Right lung (tissue), 5 donors: Measurements from ENCODE around the gene AFAP1L1. TPM values are rescaled to one million over a fixed set of nuclear protein-coding genes. Genes with fewer than 3 reads are reported as not detected.

Source experiments
- DNase-seq, 2 donors: peaks; one replicate each; pipeline ENCODE4 v3.0.0-alpha.2; 2013
- polyA plus RNA-seq, 5 donors: library from polyadenylated mRNA; unstranded; fragments of 120-200 nt; gene quantifications; one replicate each; pipeline versions ENCODE4 v1.2.1 to v1.2.3, GENCODE V29; 2013; ENCODE audit warnings: inconsistent platforms in 1 of 5, low replicate concordance in 1 of 5; ENCODE audit not compliant: insufficient read length in 5 of 5, insufficient read depth in 1 of 5

AFAP1L1 gene
- polyA plus RNA-seq, 5 donors: 35.7 to 40.9 (median 39.5) TPM

- DNase-seq: no peak
Observed at GRCh38 chr5:149371296-149371962, 99.8 kb downstream of the AFAP1L1 start.

DNA sequence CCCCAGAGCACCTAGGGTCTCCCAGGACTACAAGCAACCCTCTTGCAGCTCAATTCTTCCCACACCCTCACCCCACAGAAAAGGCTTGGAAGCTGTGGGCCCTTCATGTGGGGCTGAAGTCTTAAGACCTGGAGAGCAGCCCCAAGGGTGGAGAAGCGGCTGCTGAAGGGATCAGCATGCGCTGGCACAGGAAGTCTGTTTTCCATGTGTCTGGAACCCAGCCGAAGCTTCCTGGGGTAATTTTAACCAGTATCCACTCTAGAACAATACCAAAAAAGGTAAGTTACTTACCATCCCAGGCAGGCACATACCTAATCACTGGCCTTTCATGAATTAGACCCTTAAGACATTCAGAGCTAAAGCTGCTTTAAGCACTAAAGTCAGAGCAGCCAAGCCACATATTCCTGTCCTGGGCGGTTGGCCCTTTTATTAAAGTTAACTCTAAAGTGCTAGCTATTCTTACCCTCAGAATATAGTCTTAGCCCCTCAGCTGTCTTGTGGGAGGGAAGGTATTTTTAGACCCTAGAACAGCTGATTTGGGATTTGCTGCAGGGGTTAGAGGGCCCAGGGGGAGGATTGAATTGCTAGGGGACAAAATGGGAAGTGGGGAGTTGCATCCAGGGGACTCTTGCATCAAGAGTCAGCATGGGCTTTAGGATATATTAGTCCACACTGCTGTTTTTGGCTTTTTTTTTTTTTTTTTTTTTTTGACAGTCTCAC lies 100.6 kb downstream of the AFAP1L1 start:
- no peak for DNase-seq

- DNase-seq: no peak
Observed at GRCh38 chr5:149372932-149373331, 101.3 kb downstream of the AFAP1L1 start.

- no peak for DNase-seq
Observed at GRCh38 chr5:149374303-149374702, 102.6 kb downstream of the AFAP1L1 start.

DNA sequence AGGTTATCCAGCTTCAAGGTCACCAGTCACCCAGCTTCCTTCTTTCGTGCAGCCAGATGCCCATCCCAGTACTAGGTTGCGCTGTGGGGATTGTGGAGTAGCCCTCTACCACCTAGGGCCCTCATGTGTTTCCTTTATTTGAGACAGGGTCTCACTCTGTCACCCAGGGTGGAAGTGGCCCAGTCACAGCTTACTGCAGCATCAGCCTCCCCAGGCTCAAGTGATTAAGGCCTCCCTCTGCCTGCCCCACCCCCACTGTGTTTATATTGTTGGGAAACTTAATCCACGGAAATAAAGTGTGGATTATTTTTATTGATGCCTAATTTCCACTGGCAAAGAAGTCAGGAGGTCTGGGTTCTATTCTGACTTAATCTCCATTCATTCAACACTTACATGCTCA lies 103.1 kb downstream of the AFAP1L1 start:
- no peak for DNase-seq

- DNase-seq: no peak
Observed at GRCh38 chr5:149375434-149375833, 103.8 kb downstream of the AFAP1L1 start.

DNA sequence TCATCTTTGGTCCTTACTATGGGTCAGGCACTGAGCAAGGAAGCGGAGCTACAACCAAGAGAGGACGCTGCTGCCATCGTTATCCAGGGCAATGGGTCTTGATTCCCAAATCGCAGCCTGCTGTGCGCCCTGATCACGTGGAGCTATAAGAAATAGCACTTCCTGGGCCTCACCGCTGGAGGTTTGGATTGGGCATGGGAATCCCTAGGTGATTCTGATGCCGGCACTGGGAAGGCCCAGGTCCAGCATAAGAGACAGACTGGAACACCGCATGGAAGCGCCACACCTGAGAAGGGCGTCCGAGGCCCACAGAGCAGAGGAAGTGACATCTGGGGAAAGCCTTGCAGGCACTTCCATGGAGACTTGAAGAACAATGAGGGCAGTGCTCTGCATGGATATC lies 104.4 kb downstream of the AFAP1L1 start:
- DNase-seq: no peak

GRCh38 chr5:149376711-149377447 lies 105.2 kb downstream of the AFAP1L1 start:
- DNase-seq: no peak

GRCh38 chr5:149378241-149378820 lies 106.7 kb downstream of the AFAP1L1 start:
- DNase-seq: no peak

- DNase-seq: no peak
Observed at GRCh38 chr5:149379177-149379761, 107.6 kb downstream of the AFAP1L1 start, which contains the start of gene IL17B. Gene IL17B, minus strand, starts transcription at chr5:149379292. Its CDS starts 67 bp downstream, at chr5:149379225.

DNA sequence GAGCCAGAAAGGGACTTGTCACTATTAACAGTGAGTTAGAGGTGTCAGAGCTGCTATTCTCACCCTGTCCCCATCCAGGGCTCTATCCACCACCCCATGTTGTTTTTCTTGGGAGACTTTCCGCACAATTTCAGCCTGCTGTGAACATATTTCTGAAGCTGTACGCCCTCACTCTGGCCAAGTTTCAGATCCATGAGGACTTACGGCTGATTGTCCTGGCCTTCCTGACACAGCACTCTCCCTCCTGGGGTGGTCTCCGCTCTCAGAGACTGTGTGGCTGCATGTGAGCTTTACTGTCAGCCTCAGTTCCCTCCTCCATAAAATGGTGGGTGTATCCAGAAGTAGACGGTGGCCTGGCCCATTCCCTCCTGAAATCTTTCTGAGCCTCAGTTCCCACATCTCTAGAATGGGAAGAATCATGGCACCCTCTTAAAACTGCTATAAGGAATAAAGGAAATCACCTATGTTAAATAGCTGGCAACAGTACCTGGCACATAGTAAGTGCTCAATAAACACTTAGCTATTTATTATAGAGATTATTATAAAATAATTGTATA lies 108.2 kb downstream of the AFAP1L1 start:
- DNase-seq: no peak

DNA sequence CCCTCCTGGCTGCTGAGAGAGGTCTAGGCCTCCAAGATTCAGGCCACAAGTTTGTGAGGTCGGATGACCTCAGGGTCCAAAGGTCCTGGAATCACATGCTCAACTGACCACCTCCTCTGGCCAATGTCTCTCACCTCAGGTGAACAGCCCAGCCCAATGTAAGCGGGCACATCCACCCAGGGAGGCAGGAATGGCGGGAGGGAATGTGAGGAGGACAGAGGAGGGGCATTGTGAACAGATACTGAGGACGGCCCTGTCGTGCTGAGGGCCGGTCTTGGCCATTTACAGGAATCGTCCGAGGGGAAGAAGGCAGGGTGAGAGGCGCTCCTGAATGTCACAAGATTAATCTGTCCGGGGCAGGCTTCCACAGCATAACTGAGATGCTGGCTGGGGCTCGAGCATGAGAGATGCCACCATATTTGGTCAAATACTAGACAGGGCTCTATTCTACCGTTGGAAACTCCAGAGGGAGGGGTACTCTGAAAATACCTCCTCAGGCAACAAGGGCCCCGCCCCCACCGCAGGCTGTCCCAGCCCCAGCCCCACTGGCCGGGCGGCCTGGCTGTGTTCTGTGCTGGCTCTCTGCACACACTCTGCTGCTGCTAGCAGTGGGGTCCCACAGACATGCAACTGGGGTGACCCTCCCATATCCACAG lies 108.9 kb downstream of the AFAP1L1 start:
- no peak for DNase-seq

DNA sequence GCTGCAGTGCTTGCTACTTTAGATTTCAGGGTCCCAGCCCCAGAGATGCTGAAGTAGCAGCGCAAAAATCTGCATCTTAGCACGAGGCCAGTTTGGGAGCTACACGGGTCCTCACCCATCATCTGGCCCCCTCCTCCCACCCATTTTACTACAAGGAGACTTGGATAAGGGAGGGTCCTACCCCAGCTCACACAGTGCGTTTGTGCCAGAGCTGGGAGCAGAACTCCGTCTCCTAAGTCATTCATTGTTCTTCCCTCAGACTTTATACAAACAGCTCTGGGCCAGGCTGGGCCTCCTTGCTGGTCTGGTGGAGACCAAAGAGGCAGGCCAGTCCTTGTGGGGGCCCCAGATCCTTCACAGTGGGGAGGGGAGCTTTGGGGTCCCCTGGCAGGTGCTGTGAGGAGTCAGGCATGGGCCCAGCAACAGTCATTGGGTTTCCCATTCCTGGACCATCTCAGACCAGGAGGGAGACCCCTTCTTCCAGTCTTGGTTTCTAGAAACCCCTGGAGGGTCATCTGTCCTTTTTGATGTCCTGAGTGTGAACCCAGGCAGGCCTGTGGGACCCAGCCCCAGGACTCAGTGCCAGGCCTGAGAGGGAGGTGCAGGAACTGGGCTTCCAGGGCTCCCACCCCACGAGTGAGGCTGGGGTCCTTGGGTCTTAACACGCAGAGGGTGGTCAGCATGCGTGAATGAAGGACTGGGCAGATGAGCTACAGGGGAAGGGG lies 109.8 kb downstream of the AFAP1L1 start:
- no peak for DNase-seq

- DNase-seq: peak in 1 of 2 donors; percentile 79
Observed at GRCh38 chr5:149381986-149382338, 110.3 kb downstream of the AFAP1L1 start.

- DNase-seq: no peak
Observed at GRCh38 chr5:149382517-149383220, 111.0 kb downstream of the AFAP1L1 start.

- no peak for DNase-seq
Observed at GRCh38 chr5:149383399-149383798, 111.7 kb downstream of the AFAP1L1 start.

DNA sequence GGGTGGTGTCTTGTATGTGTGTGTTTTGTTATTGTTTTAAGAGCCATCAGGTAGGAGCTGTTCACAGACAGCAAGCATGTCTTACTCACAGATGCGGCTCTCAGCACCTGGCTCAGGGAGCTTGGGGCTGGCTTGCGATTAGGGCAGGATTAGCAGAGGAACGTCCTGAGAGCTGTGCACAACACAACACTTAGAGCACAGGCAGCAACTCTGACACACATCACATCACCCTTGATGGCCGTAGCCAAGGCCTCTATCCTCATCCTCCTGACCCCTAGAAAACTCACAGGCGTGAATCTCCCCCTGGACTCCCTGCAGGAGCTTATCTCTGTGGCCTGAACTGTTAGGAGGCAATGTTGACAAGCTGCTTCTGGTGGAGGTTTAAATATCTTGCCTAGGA lies 114.5 kb downstream of the AFAP1L1 start:
- no peak for DNase-seq

DNA sequence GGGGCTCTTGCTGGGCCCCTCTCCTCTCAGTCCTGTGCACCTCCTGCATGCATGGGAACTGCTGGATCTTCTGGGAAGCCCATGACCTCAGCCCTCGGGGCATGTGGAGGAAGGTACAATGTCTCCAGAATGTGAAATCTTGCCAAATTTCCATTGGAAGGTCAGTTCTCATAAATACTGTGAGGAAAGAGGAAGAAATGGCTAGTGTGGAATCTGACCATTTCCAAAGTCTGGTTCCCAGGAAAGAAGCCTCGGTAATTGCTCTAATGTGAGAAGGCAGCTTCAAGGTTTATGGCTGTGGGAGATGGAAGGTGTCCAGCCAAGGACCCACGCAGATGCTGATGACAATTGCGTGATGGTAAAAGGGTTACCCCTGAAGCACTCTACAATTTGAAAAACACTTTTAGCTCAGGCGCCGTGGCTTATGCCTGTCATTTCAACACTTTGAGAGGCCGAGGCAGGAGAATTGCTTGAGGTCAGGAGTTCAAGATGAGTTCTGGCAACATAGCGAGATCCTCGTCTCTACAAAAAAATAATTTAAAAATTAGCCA lies 115.5 kb downstream of the AFAP1L1 start:
- DNase-seq: no peak

- no peak for DNase-seq
Observed at GRCh38 chr5:149387982-149388381, 116.3 kb downstream of the AFAP1L1 start.
